Erythroblast (primary cell): ENCODE results near the gene TLL2.

ENCODE experiments used
- GATA1 ChIP-seq: IDR thresholded peaks from 2 replicates; pipeline ENCODE4 v1.6.1; 2011; ENCODE audit warnings: low read depth, mild to moderate bottlenecking, control low read depth, low read length, moderate library complexity
- POLR2A ChIP-seq: IDR thresholded peaks from 2 replicates; pipeline ENCODE4 v1.6.1; 2011; ENCODE audit warnings: mild to moderate bottlenecking, low read length

DNA sequence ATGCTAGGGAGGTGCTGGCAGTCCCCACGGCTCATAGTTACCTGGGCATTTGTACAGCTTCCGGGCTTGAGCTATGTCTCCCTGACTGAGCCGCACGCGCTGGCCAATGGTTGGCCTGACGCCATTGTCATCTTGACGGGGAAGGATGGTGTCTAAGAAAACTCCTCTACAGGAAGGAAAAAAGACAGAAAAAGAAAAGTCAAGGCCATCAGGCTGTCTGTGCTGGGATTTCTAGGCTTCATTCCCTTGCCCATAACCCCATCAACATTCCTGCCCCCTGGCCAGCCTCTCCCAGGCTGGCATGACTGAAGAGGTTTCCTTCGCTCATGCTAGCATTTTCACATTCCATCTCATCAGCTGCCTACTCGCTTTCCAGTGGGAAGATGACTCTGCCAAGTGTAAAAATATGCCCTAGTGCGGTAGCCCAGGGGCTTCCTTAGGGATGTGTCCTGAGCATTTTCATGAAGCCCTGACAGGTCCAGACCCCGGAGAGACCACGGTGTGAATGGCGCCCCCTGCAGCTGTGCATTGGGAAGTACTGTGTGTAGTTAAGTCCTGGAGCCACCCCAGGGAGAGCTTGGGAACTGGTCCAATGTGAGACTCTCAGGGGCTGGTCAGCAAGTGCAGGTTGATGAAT lies 100.5 kb downstream of the TLL2 start:
- TF ChIP-seq POLR2A: no peak
- no peak for TF ChIP-seq GATA1
